A549 (cell line): Measurements from ENCODE around the gene RPL10. TPM values are rescaled to one million over a fixed set of nuclear protein-coding genes. Genes with fewer than 3 reads are reported as not detected.

Experiments
- ATAC-seq, 2 experiments: fragments of 200-7000 bp in 1 of 2; fragments of >200 bp in 1 of 2; cut with Nextera tagmentation in 1 of 2; cut with Tn5 transposase in 1 of 2; 3 replicates each; pipeline versions ENCODE4 v1.8.0 to v1.9.1; 2018 to 2020; ENCODE audit warnings: mild to moderate bottlenecking in 1 of 2, moderate library complexity in 1 of 2
- CTCF ChIA-PET: fragments of 300-600 bp; sonication (Branson Sonifier 250); formaldehyde crosslinking; extraction: SDS; loops from one replicate; lab custom pipeline; 2021; ENCODE audit warnings: antibody characterized with exemption, inconsistent platforms; lab: Yijun Ruan, JAX
- POLR2A ChIA-PET: fragments of 350-600 bp; formaldehyde crosslinking; extraction: SDS; loops from one replicate; lab custom pipeline; 2021; ENCODE audit warnings: antibody characterized with exemption, inconsistent platforms; lab: Yijun Ruan, JAX
- DNase-seq, 2 experiments: peaks; one replicate each; pipeline versions ENCODE4 v3.0.0 to v3.0.0-alpha.2; 2011 to 2016; ENCODE audit warnings: low read depth in 1 of 2, low spot score in 1 of 2
- FAIRE-seq: peaks from 2 replicates; lab custom pipeline; 2011; peaks lifted over from hg19 to GRCh38; lab: Jason Lieb, UNC
- H3K27ac ChIP-seq, 2 experiments: fragments of >200 bp; sonication (Bioruptor Twin); formaldehyde crosslinking; 3 replicates each; pipeline ENCODE4 v1.5.1; 2016 to 2017
- H3K4me1 ChIP-seq: fragments of >200 bp; sonication (Bioruptor Twin); formaldehyde crosslinking; 3 replicates; pipeline ENCODE4 v1.6.1; 2016
- H3K4me2 ChIP-seq: fragments of >200 bp; sonication (Bioruptor Twin); formaldehyde crosslinking; 3 replicates; pipeline ENCODE4 v1.6.1; 2016
- H3K4me3 ChIP-seq: fragments of >200 bp; sonication (Bioruptor Twin); formaldehyde crosslinking; 3 replicates; pipeline ENCODE4 v1.5.1; 2016
- H3K9me3 ChIP-seq: fragments of >200 bp; sonication (Bioruptor Twin); formaldehyde crosslinking; 3 replicates; pipeline ENCODE4 v1.6.1; 2016
- CHD2 ChIP-seq: fragments of 150-350 bp; IDR thresholded peaks from 2 replicates; pipeline ENCODE4 v1.6.1; 2014; ENCODE audit warnings: low read length; ENCODE audit not compliant: partially characterized antibody
- CHD4 ChIP-seq: fragments of 200-600 bp; sonication (generic); IDR thresholded peaks from 2 replicates; pipeline ENCODE4 v1.6.1; 2016; ENCODE audit warnings: antibody characterized with exemption, mild to moderate bottlenecking, borderline replicate concordance
- CTCF ChIP-seq: fragments of >200 bp; sonication (Bioruptor Twin); formaldehyde crosslinking; IDR thresholded peaks from 3 replicates; pipeline ENCODE4 v1.5.1; 2016
- EHF ChIP-seq: fragments of 250-450 bp; sonication (Bioruptor Pico); IDR thresholded peaks from 2 replicates; pipeline ENCODE4 v1.5.0; 2020; ENCODE audit warnings: mild to moderate bottlenecking
- FOSL2 ChIP-seq, 2 experiments: fragments of 450-650 bp in 1 of 2; fragments of >200 bp in 1 of 2; sonication (Bioruptor Twin) in 1 of 2; formaldehyde crosslinking; IDR thresholded peaks; 2 replicates each; pipeline versions ENCODE4 v1.5.0 to v1.6.1; 2016 to 2020; ENCODE audit warnings: mild to moderate bottlenecking in 1 of 2, moderate library complexity in 1 of 2
- GATA3 ChIP-seq: IDR thresholded peaks from 2 replicates; pipeline ENCODE4 v1.6.1; 2012; ENCODE audit warnings: borderline replicate concordance
- HDAC2 ChIP-seq: fragments of 200-600 bp; sonication (generic); IDR thresholded peaks from 2 replicates; pipeline ENCODE4 v1.6.1; 2016
- HOXB13 ChIP-seq: fragments of 250-450 bp; sonication (Bioruptor Pico); IDR thresholded peaks from 2 replicates; pipeline ENCODE4 v1.5.0; 2020; ENCODE audit warnings: low read depth, mild to moderate bottlenecking, moderate library complexity
- JUN ChIP-seq, 2 experiments: fragments of >200 bp; sonication (Bioruptor Twin); formaldehyde crosslinking; IDR thresholded peaks; 2 replicates in 1 of 2; 3 replicates in 1 of 2; pipeline ENCODE4 v1.6.1; 2016 to 2017
- JUNB ChIP-seq: fragments of >200 bp; sonication (Bioruptor Twin); formaldehyde crosslinking; IDR thresholded peaks from 2 replicates; pipeline ENCODE4 v1.6.1; 2016
- MAFK ChIP-seq: fragments of 450-650 bp; IDR thresholded peaks from 2 replicates; pipeline ENCODE4 v1.6.1; 2014; ENCODE audit not compliant: partially characterized antibody
- MYC ChIP-seq: IDR thresholded peaks from 2 replicates; pipeline ENCODE4 v1.6.1; 2012; ENCODE audit warnings: mild to moderate bottlenecking, inconsistent platforms, low read length, improper control_type of control experiment, borderline replicate concordance
- NR3C1 ChIP-seq: fragments of >200 bp; sonication (Bioruptor Twin); formaldehyde crosslinking; IDR thresholded peaks from 3 replicates; pipeline ENCODE4 v1.6.1; 2017
- PBX3 ChIP-seq: IDR thresholded peaks from 2 replicates; pipeline ENCODE4 v1.6.1; 2012
- RAD21 ChIP-seq, 2 experiments: fragments of >200 bp in 1 of 2; sonication (Bioruptor Twin) in 1 of 2; formaldehyde crosslinking in 1 of 2; IDR thresholded peaks in 1 of 2; conservative IDR thresholded peaks in 1 of 2; 2 replicates in 1 of 2; 3 replicates in 1 of 2; pipeline ENCODE4 v1.6.1; 2012 to 2018; ENCODE audit warnings: inconsistent platforms in 1 of 2
- RCOR1 ChIP-seq: fragments of 150-350 bp; IDR thresholded peaks from 2 replicates; pipeline ENCODE4 v1.6.1; 2014; ENCODE audit warnings: antibody characterized with exemption, low read length, low read depth
- RFX5 ChIP-seq: fragments of 450-650 bp; IDR thresholded peaks from 2 replicates; pipeline ENCODE4 v1.7.1; 2014; ENCODE audit warnings: antibody characterized with exemption, mild to moderate bottlenecking, moderate library complexity
- ZC3H11A ChIP-seq: fragments of 450-650 bp; IDR thresholded peaks from 2 replicates; pipeline ENCODE4 v1.6.1; 2014; ENCODE audit warnings: antibody characterized with exemption, mild to moderate bottlenecking
- ZSCAN20 ChIP-seq: fragments of 250-450 bp; sonication (Bioruptor Pico); IDR thresholded peaks from 2 replicates; pipeline ENCODE4 v1.8.0; 2022; ENCODE audit warnings: mild to moderate bottlenecking, moderate library complexity
- WGBS: methylation state at CpG from one replicate; pipeline ENCODE4 v1.1.6; 2017; ENCODE audit errors: missing lambda C conversion rate; 5-methylcytosine and 5-hydroxymethylcytosine counted together
- polyA plus RNA-seq, 4 experiments: library from polyadenylated mRNA; depleted of rRNA in 3 of 4; stranded (reverse); fragments of >200 nt; fragmentation: RNase III in 1 of 4; extraction: RNeasy Plus Mini Kit Qiagen cat#74134 plus additional on column Dnase treatment in 1 of 4; gene quantifications; 2 replicates in 3 of 4; 3 replicates in 1 of 4; pipeline ENCODE4 v1.2.3, GENCODE V29; 2011 to 2017
- TF ChIP-seq, protein P1 (sequence below): fragments of 250-450 bp; sonication (Bioruptor Pico); IDR thresholded peaks from 2 replicates; pipeline ENCODE4 v1.5.0; 2020; ENCODE audit warnings: low read depth, mild to moderate bottlenecking, moderate library complexity
- TF ChIP-seq, protein P2 (sequence below): IDR thresholded peaks from 2 replicates; pipeline ENCODE4 v1.6.1; 2012

The RPL10 gene
- polyA plus RNA-seq, 2 of the 4 experiments (the other 2 are of a cell fraction), result 3,216 to 4,804 TPM

DNA sequence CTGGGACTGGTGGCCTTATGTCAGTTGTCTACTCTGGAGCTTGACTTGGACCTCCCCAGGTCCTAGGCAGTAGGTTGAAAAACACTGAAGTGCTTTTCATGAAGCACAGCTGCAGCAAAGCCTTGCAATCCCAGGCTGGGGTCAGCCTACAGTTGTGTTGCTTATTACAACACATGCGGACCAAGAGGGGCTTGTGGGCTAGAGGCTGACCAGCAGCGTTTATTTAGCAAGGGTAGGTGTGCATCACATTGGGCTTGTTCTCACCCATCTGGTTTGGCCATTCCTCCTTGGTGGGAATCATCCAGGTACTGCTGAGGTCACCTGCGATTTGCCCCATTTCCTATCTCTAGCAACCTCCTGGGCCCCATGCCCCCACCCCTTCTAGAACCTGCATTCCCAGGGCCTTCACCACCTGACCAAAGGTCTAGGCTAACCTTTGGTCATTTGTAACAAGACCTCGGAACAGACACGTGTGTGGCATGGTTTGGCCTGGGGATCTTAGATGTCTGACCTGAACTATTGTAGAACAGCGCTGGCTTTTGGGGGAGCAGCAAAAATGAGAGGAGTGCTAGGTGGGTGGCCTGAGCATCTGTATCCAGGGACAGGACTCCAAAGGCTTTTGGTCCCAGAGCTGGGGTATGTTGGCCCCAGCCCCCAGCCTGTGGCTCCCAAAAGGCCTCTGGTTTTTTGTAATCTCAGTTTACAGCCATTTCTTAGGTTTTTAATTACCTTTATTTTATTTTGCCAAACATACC lies 3.0 kb downstream of the RPL10 start (continued):
- no peak for TF ChIP-seq FOSL2 (IDR thresholded peaks at IDR 0.05)
- peak; percentile 45; the same call in 1 of the 2 replicates for TF ChIP-seq FOSL2 (CRISPR knock-in tag; IDR thresholded peaks at IDR 0.05)
- TF ChIP-seq RFX5, result no peak
- TF ChIP-seq ZC3H11A, result no peak
- peak; percentile 67; the same call in 1 of the 2 replicates for TF ChIP-seq EHF
- no peak for TF ChIP-seq MYC
- TF ChIP-seq NR3C1, result no peak
- peak; percentile 90 to 97 for TF ChIP-seq JUN (IDR thresholded peaks at IDR 0.05)
- TF ChIP-seq PBX3, result peak; percentile 84
- no peak for TF ChIP-seq CTCF
- TF ChIP-seq RAD21 (conservative IDR thresholded peaks at IDR 0.05 in 1 of 2, IDR thresholded peaks at IDR 0.05 in 1 of 2), result no peak

DNA sequence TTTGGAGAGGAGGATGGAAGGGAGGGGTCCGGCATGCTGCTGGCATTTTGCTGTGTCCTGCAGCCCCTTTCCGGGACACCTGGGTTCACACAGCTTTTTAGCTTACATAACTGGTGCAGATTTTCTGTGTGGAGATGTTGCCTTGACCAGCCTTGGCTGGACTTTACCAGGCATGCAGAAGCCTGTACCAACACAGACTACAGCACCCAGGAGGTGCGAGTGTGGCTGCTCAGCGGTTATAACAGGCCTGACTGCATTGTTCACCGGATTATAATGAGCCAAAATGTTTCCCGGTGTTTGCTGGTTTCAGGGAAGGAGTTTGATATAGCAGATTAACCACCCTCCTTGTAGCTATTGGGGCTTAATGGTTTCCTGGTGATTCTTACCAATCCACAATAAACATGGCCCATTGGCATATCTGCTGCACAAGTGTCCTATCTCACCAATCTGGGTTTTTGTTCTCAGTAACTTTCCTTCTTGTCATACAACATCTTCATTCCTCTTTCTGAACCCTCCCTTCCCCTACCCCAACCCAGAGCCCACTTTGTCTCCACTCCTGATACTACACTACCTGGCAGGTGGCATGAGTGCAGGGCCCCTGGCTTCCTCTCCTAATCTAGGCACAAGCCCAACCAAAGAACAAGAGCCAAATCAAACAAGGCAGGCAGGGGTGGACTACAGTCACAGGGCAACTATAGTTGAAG lies 3.9 kb downstream of the RPL10 start:
- H3K4me2 ChIP-seq, result peak overlapping the region; percentile 89; the same call in 1 of the 3 replicates
- TF ChIP-seq CHD2 (no peak), HOXB13 (CRISPR knock-in tag) (no peak), HDAC2 (no peak), CTCF (no peak), ZC3H11A (no peak), RCOR1 (no peak), GATA3 (no peak), JUNB (no peak), MAFK (no peak), CHD4 (no peak), MYC (no peak), ZSCAN20 (CRISPR knock-in tag) (no peak)
- TF ChIP-seq, protein P1, sequence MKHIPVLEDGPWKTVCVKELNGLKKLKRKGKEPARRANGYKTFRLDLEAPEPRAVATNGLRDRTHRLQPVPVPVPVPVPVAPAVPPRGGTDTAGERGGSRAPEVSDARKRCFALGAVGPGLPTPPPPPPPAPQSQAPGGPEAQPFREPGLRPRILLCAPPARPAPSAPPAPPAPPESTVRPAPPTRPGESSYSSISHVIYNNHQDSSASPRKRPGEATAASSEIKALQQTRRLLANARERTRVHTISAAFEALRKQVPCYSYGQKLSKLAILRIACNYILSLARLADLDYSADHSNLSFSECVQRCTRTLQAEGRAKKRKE (CRISPR knock-in tag), result no peak
- TF ChIP-seq, protein P2, sequence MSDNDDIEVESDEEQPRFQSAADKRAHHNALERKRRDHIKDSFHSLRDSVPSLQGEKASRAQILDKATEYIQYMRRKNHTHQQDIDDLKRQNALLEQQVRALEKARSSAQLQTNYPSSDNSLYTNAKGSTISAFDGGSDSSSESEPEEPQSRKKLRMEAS, result no peak
- DNase-seq (no peak), FAIRE-seq (no peak), ATAC-seq (peak; percentile 15 to 20)
- no peak overlapping the region for H3K4me3 ChIP-seq
- POLR2A ChIA-PET, result no interaction called here
- H3K9me3 ChIP-seq, result no peaks in the 10 kb centered on the region
- 66% methylated on average over 6 of the region's 6 CpGs for WGBS
- CTCF ChIA-PET, result interaction anchor here (1.2 to 1.7 kb wide), 2 partner anchors 28 to 134 kb away, joined by 3 to 6 read pairs; partner anchors contain the start of gene FLNA
- H3K27ac ChIP-seq, result peak overlapping the region in 1 of 2 experiments; percentile 96; a peak in 2 of 6 replicates
- peaks cover 18% of the 10 kb centered on the region; the same call in 2 of the 3 replicates for H3K4me1 ChIP-seq
